A549 treated with Hydrocortisone at 1 μM for 4 hours (cell line): ENCODE measurements around the gene CALHM4. TPM values are rescaled to one million over a fixed set of nuclear protein-coding genes. Genes with fewer than 3 reads are reported as not detected.

ENCODE experiments used
- total RNA-seq: library from RNA; stranded (reverse); fragments of 200-300 nt; extraction: Qiagen RNA extraction; gene quantifications from 5 replicates; pipeline ENCODE4 v1.2.3, GENCODE V29; 2022

The CALHM4 gene
- total RNA-seq: not detected in 5 replicates

GRCh38 chr6:116553451-116553850, at the start of gene CALHM4:
Gene CALHM4 (plus strand): TSS chr6:116553751. CDS start chr6:116553794, 43 bp downstream.

GRCh38 chr6:116511424-116512110, 42.0 kb upstream of the CALHM4 start, which contains the start of gene CALHM5:
Gene CALHM5 (plus strand): TSS chr6:116511639. CDS start chr6:116511697, 58 bp downstream.

GRCh38 chr6:116545651-116546050, 7.9 kb upstream of the CALHM4 start, which contains the start of gene TRAPPC3L:
Gene TRAPPC3L (minus strand): TSS chr6:116545684. CDS start chr6:116545514, 170 bp downstream.

GRCh38 chr6:116570856-116571682, 17.5 kb downstream of the CALHM4 start, which contains the start of gene RWDD1:
Gene RWDD1 (plus strand): TSS chr6:116571504. CDS start chr6:116571583, 79 bp downstream.

Other genes starting within 250 kb of the CALHM4 start
- 11.3 to 16.4 TPM (median 13.4 TPM) in 5 replicates for gene DSE, start 182.8 kb upstream of the CALHM4 start, total RNA-seq
- gene CALHM6, start 92.4 kb upstream of the CALHM4 start, total RNA-seq: not detected in 5 replicates
- gene CALHM5, start 42.1 kb upstream of the CALHM4 start, total RNA-seq: 0.03 to 0.09 TPM (median 0.06 TPM) in 5 replicates
- gene TRAPPC3L, start 8.1 kb upstream of the CALHM4 start, total RNA-seq: not detected in 5 replicates
- 23.9 to 43.1 TPM (median 35.7 TPM) in 5 replicates for gene RWDD1, start 17.8 kb downstream of the CALHM4 start, total RNA-seq
- gene RSPH4A, start 62.7 kb downstream of the CALHM4 start, total RNA-seq: 0.09 to 0.20 TPM (median 0.18 TPM) in 5 replicates
- gene ZUP1, start 115.0 kb downstream of the CALHM4 start, total RNA-seq: 6.4 to 8.3 TPM (median 7.2 TPM) in 5 replicates
- gene KPNA5, start 127.5 kb downstream of the CALHM4 start, total RNA-seq: 1.00 to 2.4 TPM (median 1.4 TPM) in 5 replicates
- gene FAM162B, start 212.0 kb downstream of the CALHM4 start, total RNA-seq: not detected in 5 replicates